ENCODE measurements around the gene CAMK1. TPM values are rescaled to one million over a fixed set of nuclear protein-coding genes. Genes with fewer than 3 reads are reported as not detected.

CAMK1 gene
- total RNA-seq, 4 donors from 2014 or later: 54.5 to 81.3 (median 69.7) TPM

GRCh38 chr3:9762871-9763270 is 6.9 kb downstream of the CAMK1 start:
- Histone ChIP-seq H3K4me3 (no peak overlapping the region), H3K27me3 (no peaks in the 10 kb centered on the region), H3K27ac (no peak overlapping the region), H3K4me1 (peaks cover 0 to 22% (median 6%) of the 10 kb centered on the region in 3 donors), H3K9me3 (no peaks in the 10 kb centered on the region), H3K36me3 (peaks cover 0 to 90% of the 10 kb centered on the region in 2 donors)
- no peak for ATAC-seq
- 100% methylated on average over 1 of the region's 8 CpGs; no CpG with 5 or more reads in 1 of the 2 donors for WGBS, 2 donors (ENCODE audit: low coverage in 1 of 2)
- no peak for TF ChIP-seq POLR2AphosphoS5 (IDR thresholded peaks at IDR 0.05)

GRCh38 chr3:9761919-9762318 is 7.8 kb downstream of the CAMK1 start:
- WGBS, 2 donors (ENCODE audit: low coverage in 1 of 2): 92 to 100% methylated on average over 1 to 5 of the region's 5 CpGs
- no peak overlapping the region for H3K4me3 ChIP-seq
- TF ChIP-seq POLR2AphosphoS5 (IDR thresholded peaks at IDR 0.05): no peak
- no peak for TF ChIP-seq POLR2A (IDR thresholded peaks at IDR 0.05)
- TF ChIP-seq CTCF (IDR thresholded peaks at IDR 0.05): no peak
- TF ChIP-seq EP300 (IDR thresholded peaks at IDR 0.05): no peak

GRCh38 chr3:9760779-9761505 is 8.8 kb downstream of the CAMK1 start:
- Histone ChIP-seq H3K27me3 (no peaks in the 10 kb centered on the region), H3K36me3 (peaks cover 0 to 98% of the 10 kb centered on the region in 2 donors), H3K27ac (no peak overlapping the region), H3K9me3 (no peaks in the 10 kb centered on the region), H3K4me1 (peaks cover 0 to 3% (median 0%) of the 10 kb centered on the region in 3 donors), H3K4me3 (no peak overlapping the region)
- no peak for ATAC-seq
- 88 to 90% methylated on average over 7 to 10 of the region's 10 CpGs for WGBS, 2 donors (ENCODE audit: low coverage in 1 of 2)
- TF ChIP-seq EP300 (IDR thresholded peaks at IDR 0.05): no peak
- TF ChIP-seq CTCF (IDR thresholded peaks at IDR 0.05): no peak
- no peak for TF ChIP-seq POLR2A (IDR thresholded peaks at IDR 0.05)
- no peak for TF ChIP-seq POLR2AphosphoS5 (IDR thresholded peaks at IDR 0.05)

More at GRCh38 chr3:9761919-9762318, 7.8 kb downstream of the CAMK1 start:
- no peak overlapping the region for H3K27ac ChIP-seq
- no peaks in the 10 kb centered on the region for H3K9me3 ChIP-seq
- peaks cover 0 to 98% of the 10 kb centered on the region in 2 donors for H3K36me3 ChIP-seq
- no peaks in the 10 kb centered on the region for H3K27me3 ChIP-seq
- no peak for ATAC-seq
- H3K4me1 ChIP-seq: peaks cover 0 to 13% (median 0%) of the 10 kb centered on the region in 3 donors

GRCh38 chr3:9757427-9757826 is 12.3 kb downstream of the CAMK1 start:
- Histone ChIP-seq H3K4me1 (peaks cover 0 to 13% (median 0%) of the 10 kb centered on the region in 3 donors), H3K9me3 (no peaks in the 10 kb centered on the region), H3K36me3 (peaks cover 0 to 100% of the 10 kb centered on the region in 2 donors), H3K27ac (no peak overlapping the region), H3K27me3 (no peaks in the 10 kb centered on the region), H3K4me3 (no peak overlapping the region)
- WGBS, 2 donors (ENCODE audit: low coverage in 1 of 2): 69 to 82% methylated on average over 2 to 3 of the region's 13 CpGs
- TF ChIP-seq EP300 (IDR thresholded peaks at IDR 0.05) (no peak), POLR2AphosphoS5 (IDR thresholded peaks at IDR 0.05) (no peak), POLR2A (IDR thresholded peaks at IDR 0.05) (no peak), CTCF (IDR thresholded peaks at IDR 0.05) (no peak)
- no peak for ATAC-seq

GRCh38 chr3:9754678-9755077 is 15.1 kb downstream of the CAMK1 start:
- Histone ChIP-seq H3K4me1 (peaks cover 0 to 35% (median 14%) of the 10 kb centered on the region in 3 donors), H3K27me3 (no peaks in the 10 kb centered on the region), H3K36me3 (peaks cover 0 to 88% of the 10 kb centered on the region in 2 donors), H3K9me3 (no peaks in the 10 kb centered on the region), H3K4me3 (no peak overlapping the region), H3K27ac (peak overlapping the region in 3 of 4 donors; percentile 43 to 59 (median 44))
- no peak for ATAC-seq
- WGBS, 2 donors (ENCODE audit: low coverage in 1 of 2): 17 to 71% methylated on average over 1 to 8 of the region's 8 CpGs
- no peak for TF ChIP-seq EP300 (IDR thresholded peaks at IDR 0.05)
- no peak for TF ChIP-seq POLR2AphosphoS5 (IDR thresholded peaks at IDR 0.05)
- TF ChIP-seq POLR2A (IDR thresholded peaks at IDR 0.05): no peak
